ENCODE results near the gene MST1.
A peak's percentile ranks its signal among the peaks of the same experiment; 100 is the strongest.

MST1 gene

DNA sequence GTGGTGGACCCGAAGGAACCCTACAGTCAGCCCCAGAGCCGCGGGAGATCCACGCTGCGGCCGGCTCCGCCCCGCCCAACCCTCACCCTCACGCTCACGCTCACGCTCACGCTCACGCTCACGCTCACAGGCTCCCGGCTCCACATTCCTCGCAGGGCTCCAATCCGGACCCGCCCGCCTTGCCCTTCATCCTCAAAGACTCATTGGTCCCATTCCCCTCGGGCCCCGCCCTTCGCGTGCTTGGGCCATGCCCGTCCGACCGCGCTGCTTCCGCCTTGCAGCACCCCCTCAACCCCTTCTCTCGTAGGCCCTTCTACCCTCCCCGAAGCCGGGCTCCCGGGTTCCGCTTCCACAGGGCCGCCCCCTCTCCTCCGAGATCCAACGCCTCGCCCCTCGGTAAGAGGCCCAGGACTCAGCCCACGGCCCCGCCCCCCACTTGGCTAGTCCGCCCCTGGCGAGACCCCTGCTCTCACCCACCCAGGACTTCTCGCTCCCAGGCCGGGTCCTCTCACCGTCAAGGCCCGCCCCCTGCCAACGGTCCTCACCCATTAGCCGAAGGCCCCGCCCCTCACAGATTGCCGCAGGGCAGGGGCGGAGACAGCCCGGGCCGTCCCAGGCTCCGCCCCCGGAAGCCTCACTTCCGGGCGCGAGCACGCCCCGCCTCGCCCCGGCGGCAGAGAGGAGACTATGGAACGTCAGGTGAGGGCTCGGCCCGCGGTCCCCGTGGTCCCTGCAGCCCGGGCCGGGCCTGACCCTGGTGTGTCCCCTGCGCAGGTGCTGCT, 15.4 kb downstream of the MST1 start, which contains the start of gene APEH:
TSS of gene APEH (plus strand) at position 637 of the 782 bp plus-strand sequence. CDS start at position 688, 51 bp downstream.
- CTCF ChIA-PET = interaction anchor here (0.8 to 5.7 kb wide), 5 partner anchors 21 to 136 kb away, joined by 3 to 198 read pairs (median 9); partner anchors contain the start of genes AMIGO3 and INKA1
- TF ChIP-seq, protein P1, sequence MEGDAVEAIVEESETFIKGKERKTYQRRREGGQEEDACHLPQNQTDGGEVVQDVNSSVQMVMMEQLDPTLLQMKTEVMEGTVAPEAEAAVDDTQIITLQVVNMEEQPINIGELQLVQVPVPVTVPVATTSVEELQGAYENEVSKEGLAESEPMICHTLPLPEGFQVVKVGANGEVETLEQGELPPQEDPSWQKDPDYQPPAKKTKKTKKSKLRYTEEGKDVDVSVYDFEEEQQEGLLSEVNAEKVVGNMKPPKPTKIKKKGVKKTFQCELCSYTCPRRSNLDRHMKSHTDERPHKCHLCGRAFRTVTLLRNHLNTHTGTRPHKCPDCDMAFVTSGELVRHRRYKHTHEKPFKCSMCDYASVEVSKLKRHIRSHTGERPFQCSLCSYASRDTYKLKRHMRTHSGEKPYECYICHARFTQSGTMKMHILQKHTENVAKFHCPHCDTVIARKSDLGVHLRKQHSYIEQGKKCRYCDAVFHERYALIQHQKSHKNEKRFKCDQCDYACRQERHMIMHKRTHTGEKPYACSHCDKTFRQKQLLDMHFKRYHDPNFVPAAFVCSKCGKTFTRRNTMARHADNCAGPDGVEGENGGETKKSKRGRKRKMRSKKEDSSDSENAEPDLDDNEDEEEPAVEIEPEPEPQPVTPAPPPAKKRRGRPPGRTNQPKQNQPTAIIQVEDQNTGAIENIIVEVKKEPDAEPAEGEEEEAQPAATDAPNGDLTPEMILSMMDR (IDR thresholded peaks at IDR 0.05; ENCODE audit: control extremely low read depth, extremely low read depth, low read depth, missing control alignments) = no peak
- POLR2A ChIA-PET = interaction anchor here (0.6 kb wide), 1 partner anchor 134 kb away, joined by 3 read pairs; no protein-coding TSS in a partner anchor
- peak; percentile 99 for DNase-seq (ENCODE audit: extremely low spot score)

DNA sequence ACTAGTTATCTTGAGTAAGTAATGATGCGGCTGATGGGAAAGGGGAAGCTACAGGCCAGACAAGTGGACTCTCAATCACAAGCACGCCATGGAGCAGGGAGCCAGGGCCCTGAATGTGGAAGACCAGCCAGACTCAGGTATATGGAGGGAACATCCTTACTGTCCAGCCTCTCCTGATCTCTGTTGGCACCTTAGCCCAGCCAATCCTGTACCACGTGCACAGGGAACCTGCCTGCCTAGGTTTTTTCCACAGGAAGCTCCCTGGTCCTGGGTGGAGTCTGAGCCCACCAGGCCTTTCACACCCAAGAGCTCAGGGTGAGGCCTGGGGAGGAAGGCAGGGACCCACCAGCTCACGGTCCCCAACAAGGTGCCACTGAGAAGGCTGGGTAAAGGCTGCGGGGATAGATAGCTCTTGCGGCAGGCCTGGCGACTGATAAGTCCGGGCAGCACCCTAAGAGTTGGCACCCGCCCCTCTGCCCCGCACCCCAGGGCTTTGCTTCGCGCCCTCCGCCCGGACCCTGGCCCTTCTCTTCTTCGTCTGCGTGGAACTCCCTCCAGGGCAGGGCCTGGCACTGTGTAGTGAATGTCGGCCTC, 16.1 kb downstream of the MST1 start:
- peak; percentile 34 for DNase-seq (ENCODE audit: extremely low spot score)
- POLR2A ChIA-PET = interaction anchor here (0.6 kb wide), 1 partner anchor 133 kb away, joined by 3 read pairs; no protein-coding TSS in a partner anchor
- CTCF ChIA-PET = interaction anchor here (0.8 to 5.4 kb wide), 4 partner anchors 20 to 135 kb away, joined by 3 to 198 read pairs (median 6); partner anchors contain the start of genes AMIGO3 and INKA1
- TF ChIP-seq, protein P1 (IDR thresholded peaks at IDR 0.05; ENCODE audit: control extremely low read depth, extremely low read depth, low read depth, missing control alignments) = no peak

DNA sequence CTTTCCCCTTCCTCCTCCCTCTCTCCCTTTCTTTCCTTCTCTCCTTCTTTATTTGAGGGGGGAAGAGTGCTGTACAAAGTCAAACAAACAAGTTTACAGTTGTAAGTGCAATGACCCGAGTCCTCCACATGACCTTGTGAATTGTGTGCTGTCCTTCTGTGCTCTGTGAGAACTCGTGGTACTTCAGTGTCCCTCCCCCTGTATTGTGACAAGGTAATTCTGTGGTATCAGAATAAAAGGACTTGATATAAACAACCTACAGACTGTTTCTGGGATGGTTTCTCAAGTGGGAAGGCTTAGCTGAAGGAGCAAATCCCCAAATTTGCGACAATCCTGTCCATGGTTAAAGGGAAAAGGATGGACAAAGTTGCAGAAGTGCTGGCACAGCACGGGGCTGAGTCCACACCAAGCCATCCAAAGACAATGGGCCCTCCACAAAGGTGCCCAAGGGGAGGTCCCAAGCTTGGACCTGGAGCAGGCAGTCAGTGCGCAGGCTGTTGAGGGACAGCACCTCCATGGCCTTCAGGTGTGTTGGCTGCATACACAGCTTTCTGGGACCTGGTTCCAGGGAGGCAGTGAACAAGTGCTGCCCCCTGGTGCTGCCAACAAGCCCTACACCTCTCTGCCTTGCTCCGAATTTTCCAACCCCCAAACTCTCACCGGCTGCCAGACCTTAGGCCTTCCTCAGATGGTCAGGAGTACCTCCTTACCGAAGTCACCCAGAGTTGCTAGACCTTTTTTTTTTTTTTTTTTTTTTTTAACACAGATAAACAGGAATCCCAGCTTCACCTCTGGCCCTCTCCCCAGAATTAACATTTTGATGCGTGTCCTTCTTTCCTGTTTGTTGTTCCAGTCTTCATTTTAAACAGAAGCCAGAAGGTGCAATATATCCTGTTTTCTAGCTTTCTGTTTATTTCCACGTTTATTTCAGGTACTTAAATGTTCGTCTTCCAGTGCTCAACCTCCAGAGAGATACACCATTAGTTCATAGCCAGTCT, 17.7 kb downstream of the MST1 start:
- POLR2A ChIA-PET = interaction anchor here (0.5 to 0.9 kb wide), 2 partner anchors 132 to 191 kb away, joined by 3 to 4 read pairs; no protein-coding TSS in a partner anchor
- CTCF ChIA-PET = interaction anchor here (0.6 to 5.4 kb wide), 34 partner anchors 8 to 253 kb away, joined by 3 to 198 read pairs (median 4); partner anchors contain the start of gene BSN
- DNase-seq (ENCODE audit: extremely low spot score) = peak; percentile 84
- TF ChIP-seq, protein P1 (IDR thresholded peaks at IDR 0.05; ENCODE audit: control extremely low read depth, extremely low read depth, low read depth, missing control alignments) = peak; percentile 82

DNA sequence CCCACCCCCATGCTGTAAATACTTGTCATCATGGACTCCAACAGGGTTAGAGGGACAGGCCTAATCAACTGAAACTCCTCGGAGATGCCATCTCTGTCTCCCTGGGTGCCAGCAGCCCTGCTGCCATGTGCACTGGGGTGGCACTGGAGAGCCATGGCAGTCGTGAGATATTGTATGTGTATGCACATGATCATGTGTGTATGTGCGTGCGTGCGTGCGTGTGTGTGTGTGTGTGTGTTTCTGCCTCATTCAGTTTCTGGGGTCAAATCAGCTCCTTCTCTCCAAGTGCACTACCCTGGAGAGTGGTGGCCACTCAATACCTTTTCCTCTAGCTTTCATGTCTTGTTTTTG, 18.4 kb downstream of the MST1 start:
- no peak for DNase-seq (ENCODE audit: extremely low spot score)
- TF ChIP-seq, protein P1 (IDR thresholded peaks at IDR 0.05; ENCODE audit: control extremely low read depth, extremely low read depth, low read depth, missing control alignments) = no peak
- CTCF ChIA-PET = interaction anchor here (0.6 to 5.4 kb wide), 28 partner anchors 8 to 254 kb away, joined by 3 to 198 read pairs (median 5); partner anchors contain the start of gene BSN
- POLR2A ChIA-PET = interaction anchor here (0.5 kb wide), 1 partner anchor 191 kb away, joined by 4 read pairs; no protein-coding TSS in a partner anchor

DNA sequence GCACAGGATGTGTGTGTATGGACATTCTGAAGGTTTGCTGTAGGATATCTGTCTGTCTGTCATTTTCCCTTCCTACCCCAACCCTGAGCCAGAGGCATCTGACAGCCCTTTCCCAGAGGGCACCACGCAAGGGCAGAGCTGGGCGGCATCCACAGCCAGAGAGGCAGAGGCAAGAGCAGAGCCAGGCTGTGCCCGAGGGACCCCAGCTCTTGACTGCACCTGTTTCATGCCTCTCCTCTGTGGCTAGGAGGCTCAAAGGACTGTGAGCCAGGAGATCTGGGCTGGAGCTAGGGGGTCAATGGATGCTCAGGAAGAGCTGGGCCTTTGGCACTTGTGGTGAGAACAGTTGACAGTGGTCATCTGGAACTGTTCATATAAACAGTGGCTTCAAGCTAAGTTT, 19.9 kb downstream of the MST1 start:
- DNase-seq (ENCODE audit: extremely low spot score) = no peak
- ChIA-PET POLR2A (interaction anchor here (0.6 kb wide), 1 partner anchor 258 kb away, joined by 3 read pairs; the partner anchor contains the start of gene RHOA), CTCF (interaction anchor here (1.2 to 5.4 kb wide), 2 partner anchors 17 to 131 kb away, joined by 3 to 198 read pairs; no protein-coding TSS in a partner anchor)
- TF ChIP-seq, protein P1 (IDR thresholded peaks at IDR 0.05; ENCODE audit: control extremely low read depth, extremely low read depth, low read depth, missing control alignments) = no peak
